ENCODE results near the gene CFAP299.

DNA sequence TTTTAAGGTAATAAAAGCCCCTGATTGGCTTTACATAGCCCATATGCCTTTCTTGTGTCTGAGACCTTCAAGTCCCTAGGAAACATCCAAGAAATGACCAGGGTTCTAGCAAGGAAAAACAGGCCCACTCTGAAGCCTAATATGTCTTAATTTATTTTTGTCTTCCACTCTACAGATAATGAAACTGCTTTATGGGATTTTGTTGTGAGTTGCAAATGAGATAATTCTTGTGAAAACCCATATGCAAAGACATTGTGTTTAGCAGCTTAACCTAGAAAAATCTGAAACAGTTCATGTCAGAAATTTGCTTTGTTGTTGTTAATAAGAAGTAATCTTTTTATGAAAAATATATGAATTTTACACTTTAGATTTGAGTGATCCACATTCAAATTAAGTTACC is 504.3 kb downstream of the CFAP299 start:
- no peak for TF ChIP-seq CTCF (conservative IDR thresholded peaks at IDR 0.05; ENCODE audit: low read length)
- no peak for TF ChIP-seq EZH2phosphoT487 (IDR thresholded peaks at IDR 0.05; ENCODE audit: borderline replicate concordance)

Measured in Loucy (cell line).